ENCODE measurements around the gene GLT8D1.
"Not testable (repeated sequence)": the region's sequence is repeated elsewhere in the genome, so short reads cannot be mapped to it uniquely, and the experiment has no call there.

Gene GLT8D1

DNA sequence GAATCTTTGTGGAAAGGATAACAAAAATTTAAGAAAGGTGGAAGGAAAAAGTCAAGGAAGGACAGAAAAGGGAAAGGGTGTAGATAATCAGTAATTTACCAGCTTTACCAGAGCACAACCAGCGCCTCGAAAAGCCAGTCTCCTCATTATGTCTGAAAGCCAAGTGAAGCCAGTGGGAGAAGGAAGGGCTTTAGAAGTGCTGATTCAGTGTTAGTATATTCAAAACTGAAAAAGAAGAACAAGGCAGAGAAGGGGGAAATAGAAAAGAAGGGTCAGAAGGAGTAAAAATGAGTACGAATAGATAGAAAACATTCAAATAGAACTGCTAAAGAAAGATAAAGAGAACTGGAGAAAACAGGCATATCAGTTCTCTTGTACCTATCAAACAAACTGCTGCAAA, 24.0 kb downstream of the GLT8D1 start:
- TF ChIP-seq, protein P1, sequence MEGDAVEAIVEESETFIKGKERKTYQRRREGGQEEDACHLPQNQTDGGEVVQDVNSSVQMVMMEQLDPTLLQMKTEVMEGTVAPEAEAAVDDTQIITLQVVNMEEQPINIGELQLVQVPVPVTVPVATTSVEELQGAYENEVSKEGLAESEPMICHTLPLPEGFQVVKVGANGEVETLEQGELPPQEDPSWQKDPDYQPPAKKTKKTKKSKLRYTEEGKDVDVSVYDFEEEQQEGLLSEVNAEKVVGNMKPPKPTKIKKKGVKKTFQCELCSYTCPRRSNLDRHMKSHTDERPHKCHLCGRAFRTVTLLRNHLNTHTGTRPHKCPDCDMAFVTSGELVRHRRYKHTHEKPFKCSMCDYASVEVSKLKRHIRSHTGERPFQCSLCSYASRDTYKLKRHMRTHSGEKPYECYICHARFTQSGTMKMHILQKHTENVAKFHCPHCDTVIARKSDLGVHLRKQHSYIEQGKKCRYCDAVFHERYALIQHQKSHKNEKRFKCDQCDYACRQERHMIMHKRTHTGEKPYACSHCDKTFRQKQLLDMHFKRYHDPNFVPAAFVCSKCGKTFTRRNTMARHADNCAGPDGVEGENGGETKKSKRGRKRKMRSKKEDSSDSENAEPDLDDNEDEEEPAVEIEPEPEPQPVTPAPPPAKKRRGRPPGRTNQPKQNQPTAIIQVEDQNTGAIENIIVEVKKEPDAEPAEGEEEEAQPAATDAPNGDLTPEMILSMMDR (IDR thresholded peaks at IDR 0.05; ENCODE audit: borderline replicate concordance, insufficient read depth, low read depth, low read length): no peak
- H3K4me3 ChIP-seq (ENCODE audit: low read depth, low read length): no peak overlapping the region

DNA sequence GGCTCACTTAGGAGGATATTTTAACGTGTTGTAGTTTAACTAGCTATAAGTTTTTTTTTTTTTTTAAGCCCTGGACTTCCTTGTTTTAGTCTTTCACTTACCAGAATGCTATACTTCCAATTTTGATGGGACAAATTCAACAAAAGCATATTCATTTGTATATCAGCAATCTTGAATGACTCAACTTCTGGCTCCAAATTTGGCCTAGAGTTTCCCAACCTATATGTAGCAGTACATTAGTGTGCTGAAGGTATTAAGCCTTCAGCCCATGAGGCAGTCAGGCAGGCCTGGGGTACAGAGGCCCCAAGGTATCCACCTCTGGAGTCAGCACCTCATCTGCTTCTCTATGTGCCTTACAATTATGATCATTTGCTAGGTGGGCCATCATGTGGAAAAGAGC, 25.8 kb downstream of the GLT8D1 start:
- H3K4me3 ChIP-seq (ENCODE audit: low read depth, low read length): no peak overlapping the region
- TF ChIP-seq, protein P1 (IDR thresholded peaks at IDR 0.05; ENCODE audit: borderline replicate concordance, insufficient read depth, low read depth, low read length): no peak

DNA sequence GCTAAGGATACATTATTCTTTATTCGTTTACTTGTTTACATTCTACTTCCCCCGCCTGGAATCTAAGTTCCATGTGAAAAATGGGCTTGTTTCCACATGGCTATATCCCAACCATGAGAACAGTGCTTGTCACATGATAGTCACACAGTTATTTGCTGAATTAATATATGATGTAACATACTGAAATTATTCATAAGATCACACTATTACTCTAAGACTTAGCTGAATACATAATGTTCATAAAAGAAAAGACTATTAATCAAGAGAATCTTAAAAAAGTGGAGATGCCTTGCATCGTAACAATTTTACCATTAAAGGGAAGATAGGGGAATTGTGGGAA, 26.4 kb downstream of the GLT8D1 start:
- no peak overlapping the region for H3K4me3 ChIP-seq (ENCODE audit: low read depth, low read length)
- TF ChIP-seq, protein P1 (IDR thresholded peaks at IDR 0.05; ENCODE audit: borderline replicate concordance, insufficient read depth, low read depth, low read length): no peak

DNA sequence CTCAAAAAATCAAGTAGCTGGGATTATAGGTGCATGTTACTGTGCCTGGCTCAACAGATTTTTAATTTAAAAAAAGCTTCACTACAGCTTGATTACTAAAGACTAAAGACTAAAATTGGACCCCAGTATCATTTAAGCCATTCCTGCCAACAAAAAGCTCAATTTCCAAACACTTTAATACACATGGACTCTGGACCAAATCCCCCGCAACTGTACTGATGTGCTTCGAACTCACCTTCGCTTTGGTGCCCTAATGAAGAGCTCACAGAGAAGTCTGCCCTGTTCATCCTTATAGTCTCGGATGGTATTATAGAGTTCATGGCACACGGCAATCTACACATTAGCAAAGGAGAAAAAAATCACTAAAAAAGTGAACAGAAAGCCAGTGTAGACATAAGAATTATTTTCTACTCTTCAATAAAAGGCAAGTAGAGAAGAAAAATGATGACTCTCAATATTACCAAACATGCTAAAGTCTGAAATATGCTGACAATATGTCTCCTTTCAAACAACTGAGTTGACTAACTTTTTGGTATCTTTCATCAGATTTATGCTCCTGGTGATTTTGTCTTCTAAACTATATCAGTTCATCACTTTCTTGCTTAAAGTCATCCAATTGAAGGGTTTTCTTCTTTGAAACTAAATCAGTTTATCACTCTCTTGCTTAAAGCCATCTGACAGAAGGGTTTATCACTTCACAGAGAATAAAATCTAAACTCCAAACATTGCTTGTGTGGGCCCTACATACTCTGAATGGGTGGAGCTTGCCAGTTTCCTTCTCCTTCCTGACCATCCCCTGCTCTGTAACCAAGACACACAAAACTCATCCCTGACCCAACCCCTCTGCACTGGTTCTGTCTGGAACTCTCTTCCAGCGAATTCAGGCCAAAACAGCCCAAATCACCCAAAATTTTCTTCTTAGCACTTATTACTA, 27.1 kb downstream of the GLT8D1 start:
- TF ChIP-seq, protein P1 (IDR thresholded peaks at IDR 0.05; ENCODE audit: borderline replicate concordance, insufficient read depth, low read depth, low read length): no peak
- H3K4me3 ChIP-seq (ENCODE audit: low read depth, low read length): no peak overlapping the region

DNA sequence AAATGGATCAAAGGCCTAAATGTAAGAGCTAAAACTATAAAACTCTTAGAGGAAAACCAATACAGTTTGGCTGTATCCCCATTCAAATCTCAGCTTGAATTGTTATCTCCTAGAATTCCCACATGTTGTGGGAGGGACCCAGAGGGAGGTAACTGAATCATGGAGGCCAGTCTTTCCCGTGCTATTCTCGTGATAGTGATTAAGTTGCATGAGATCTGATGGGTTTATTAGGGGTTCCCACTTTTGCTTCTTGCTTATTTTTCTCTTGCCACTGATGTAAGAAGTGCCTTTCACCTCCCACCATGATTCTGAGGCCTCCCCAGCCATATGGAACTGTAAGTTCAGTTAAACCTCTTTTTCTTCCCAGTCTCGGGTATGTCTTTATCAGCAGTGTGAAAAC, 29.4 kb downstream of the GLT8D1 start:
- not testable (repeated sequence) for H3K4me3 ChIP-seq (ENCODE audit: low read depth, low read length)

DNA sequence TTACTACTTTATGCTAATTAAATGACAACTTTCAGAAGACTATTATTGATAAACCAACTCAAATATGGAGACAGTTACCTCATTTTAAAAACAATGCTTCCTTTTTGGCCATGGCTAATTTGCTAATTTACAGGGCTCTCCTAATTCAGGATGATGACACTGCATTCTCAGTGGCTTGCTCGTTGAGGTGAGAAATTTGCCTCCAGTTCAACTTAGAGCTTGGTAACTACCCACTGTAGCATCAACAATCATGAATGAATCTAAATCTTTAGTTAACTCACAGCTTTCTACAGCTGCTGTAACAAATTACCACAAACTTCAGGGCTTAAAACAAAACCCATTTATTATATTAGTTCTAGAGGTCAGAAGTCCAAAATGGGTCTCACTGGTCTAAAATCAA, 33.9 kb downstream of the GLT8D1 start:
- no peak overlapping the region for H3K4me3 ChIP-seq (ENCODE audit: low read depth, low read length)
- TF ChIP-seq, protein P1 (IDR thresholded peaks at IDR 0.05; ENCODE audit: borderline replicate concordance, insufficient read depth, low read depth, low read length): no peak

DNA sequence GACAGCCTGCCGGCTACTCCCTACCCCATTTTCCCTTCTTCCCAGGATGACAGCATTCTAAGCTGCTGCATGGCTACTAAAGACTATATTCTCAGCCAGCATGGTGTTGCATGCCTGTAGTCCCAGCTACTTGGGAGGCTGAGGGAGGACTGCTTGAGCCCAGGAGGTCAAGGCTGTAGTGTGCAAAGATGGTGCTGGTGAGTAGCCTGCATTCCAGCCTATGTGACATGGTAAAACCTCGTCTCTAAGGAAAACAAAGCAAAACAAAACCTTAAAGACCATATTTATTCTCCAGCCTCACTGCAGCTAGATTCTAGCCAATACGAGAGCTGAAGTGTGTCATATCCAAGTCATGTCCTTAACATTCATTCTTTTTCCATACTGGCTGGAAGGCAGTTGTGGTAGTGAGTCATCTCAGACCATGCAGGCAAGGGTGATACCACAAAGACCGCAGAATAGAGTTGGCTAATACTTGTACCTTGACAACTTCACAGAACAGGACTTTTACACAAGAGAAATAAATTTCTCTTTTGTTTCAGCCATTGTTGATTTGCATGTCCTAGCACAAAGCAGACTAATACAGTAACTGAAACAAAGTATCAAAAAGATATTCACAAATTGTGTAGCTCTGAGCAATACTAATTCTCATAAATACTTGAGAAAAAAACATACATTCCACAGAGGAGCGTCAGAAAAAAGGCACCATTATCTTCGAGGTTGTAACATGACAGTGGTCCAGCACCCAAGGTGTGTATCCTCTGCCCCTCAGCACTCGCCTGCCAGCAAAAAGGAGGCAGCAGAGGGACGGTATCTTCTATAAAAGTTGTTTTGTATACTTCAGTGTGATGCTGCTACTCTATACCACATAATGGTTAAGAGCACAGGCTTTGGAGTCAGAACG, 34.7 kb downstream of the GLT8D1 start:
- TF ChIP-seq, protein P1 (IDR thresholded peaks at IDR 0.05; ENCODE audit: borderline replicate concordance, insufficient read depth, low read depth, low read length): no peak
- H3K4me3 ChIP-seq (ENCODE audit: low read depth, low read length): no peak overlapping the region
